BJ (cell line): ENCODE data around the gene CEP164. TPM values are rescaled to one million over a fixed set of nuclear protein-coding genes. Genes with fewer than 3 reads are reported as not detected.
"Not testable (repeated sequence)": the region's sequence is repeated elsewhere in the genome, so short reads cannot be mapped to it uniquely, and the experiment has no call there.

Source experiments
- CTCF ChIA-PET: fragments of 350-600 bp; formaldehyde crosslinking; extraction: SDS; loops from one replicate; lab custom pipeline; 2021; ENCODE audit warnings: antibody characterized with exemption, inconsistent platforms; lab: Yijun Ruan, JAX
- POLR2A ChIA-PET: fragments of 300-600 bp; sonication (Branson Sonifier 250); formaldehyde crosslinking; extraction: SDS; loops from one replicate; lab custom pipeline; 2021; ENCODE audit warnings: antibody characterized with exemption; lab: Charles Lee
- DNase-seq: peaks from one replicate; pipeline ENCODE4 v3.0.0-alpha.2; 2011; ENCODE audit warnings: low read depth
- H3K27me3 ChIP-seq: 2 replicates; pipeline ENCODE4 v1.6.0; 2011; ENCODE audit warnings: low read length; ENCODE audit not compliant: control insufficient read depth, insufficient read depth
- H3K36me3 ChIP-seq: 2 replicates; pipeline ENCODE4 v1.5.1; 2011; ENCODE audit warnings: low read length; ENCODE audit not compliant: control insufficient read depth, insufficient read depth
- H3K4me3 ChIP-seq: 2 replicates; pipeline ENCODE4 v1.5.1; 2011; ENCODE audit warnings: low read depth, mild to moderate bottlenecking, control low read depth, low read length
- polyA plus RNA-seq: library from polyadenylated mRNA; depleted of rRNA; stranded (reverse); fragments of >200 nt; gene quantifications from 2 replicates; pipeline ENCODE4 v1.2.3, GENCODE V29; 2011
- TF ChIP-seq, protein P1 (sequence below): IDR thresholded peaks from 2 replicates; pipeline ENCODE4 v1.5.1; 2011; ENCODE audit warnings: low read depth, mild to moderate bottlenecking, control low read depth, inconsistent platforms, low read length, moderate library complexity; ENCODE audit not compliant: insufficient read depth

CEP164 gene
- polyA plus RNA-seq, 1 experiment: 27.4 TPM

DNA sequence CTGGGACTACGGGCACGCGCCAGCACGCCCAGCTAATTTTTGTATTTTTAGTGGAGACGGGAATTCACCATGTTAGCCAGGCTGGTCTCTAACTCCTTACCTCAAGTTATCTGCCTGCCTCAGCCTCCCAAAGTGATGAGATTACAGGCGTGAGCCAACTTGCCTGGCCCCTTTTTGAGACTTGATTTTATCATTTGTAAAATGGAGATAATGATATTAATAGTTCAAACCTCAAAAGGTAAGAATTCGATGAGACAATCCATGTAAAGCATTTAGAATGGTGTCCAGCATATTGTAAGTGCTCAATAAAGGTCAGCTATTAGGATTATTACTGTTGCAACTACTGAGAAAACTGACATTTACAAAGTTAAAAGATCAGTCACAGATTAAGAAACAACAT, 8.9 kb upstream of the CEP164 start:
- Histone ChIP-seq H3K4me3 (no peak overlapping the region), H3K36me3 (peaks cover 1% of the 10 kb centered on the region), H3K27me3 (no peaks in the 10 kb centered on the region)
- ChIA-PET POLR2A (no interaction called here), CTCF (interaction anchor here (0.9 to 1.5 kb wide), 4 partner anchors 9 to 92 kb away, joined by 3 to 4 read pairs (median 3); partner anchors contain the start of genes CEP164 and PCSK7)
- TF ChIP-seq, protein P1, sequence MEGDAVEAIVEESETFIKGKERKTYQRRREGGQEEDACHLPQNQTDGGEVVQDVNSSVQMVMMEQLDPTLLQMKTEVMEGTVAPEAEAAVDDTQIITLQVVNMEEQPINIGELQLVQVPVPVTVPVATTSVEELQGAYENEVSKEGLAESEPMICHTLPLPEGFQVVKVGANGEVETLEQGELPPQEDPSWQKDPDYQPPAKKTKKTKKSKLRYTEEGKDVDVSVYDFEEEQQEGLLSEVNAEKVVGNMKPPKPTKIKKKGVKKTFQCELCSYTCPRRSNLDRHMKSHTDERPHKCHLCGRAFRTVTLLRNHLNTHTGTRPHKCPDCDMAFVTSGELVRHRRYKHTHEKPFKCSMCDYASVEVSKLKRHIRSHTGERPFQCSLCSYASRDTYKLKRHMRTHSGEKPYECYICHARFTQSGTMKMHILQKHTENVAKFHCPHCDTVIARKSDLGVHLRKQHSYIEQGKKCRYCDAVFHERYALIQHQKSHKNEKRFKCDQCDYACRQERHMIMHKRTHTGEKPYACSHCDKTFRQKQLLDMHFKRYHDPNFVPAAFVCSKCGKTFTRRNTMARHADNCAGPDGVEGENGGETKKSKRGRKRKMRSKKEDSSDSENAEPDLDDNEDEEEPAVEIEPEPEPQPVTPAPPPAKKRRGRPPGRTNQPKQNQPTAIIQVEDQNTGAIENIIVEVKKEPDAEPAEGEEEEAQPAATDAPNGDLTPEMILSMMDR: no peak
- DNase-seq: no peak

DNA sequence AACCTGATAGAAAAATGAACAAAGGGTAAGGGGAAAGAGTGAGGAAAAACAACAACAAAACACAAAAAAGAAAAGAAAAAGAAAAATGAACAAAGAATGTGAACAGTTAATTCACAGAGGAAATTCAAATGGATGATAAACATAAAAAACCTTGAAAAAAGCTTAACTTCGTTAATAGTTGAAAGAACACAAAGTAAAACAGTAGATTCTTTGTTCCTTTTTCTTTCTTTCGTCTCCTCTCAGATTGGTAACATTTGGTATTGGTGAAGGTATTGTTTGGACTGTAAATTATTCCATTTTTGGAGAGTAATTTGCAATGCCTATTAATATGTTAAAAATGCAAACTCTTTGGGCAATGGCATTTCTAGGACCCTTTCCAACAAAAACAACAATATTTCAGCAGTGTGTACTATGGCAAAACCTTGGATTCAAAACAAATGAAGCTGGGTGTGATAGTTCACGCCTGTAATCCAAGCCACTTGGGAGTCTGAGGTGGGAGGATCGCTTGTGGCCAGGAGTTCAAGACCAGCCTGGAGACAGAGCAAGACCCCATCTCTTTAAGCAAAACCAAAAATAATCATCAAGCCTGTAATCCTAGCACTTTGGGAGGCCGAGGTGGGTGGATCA, 8.3 kb upstream of the CEP164 start:
- TF ChIP-seq, protein P1: no peak
- POLR2A ChIA-PET: interaction anchor here (0.5 kb wide), 1 partner anchor 34 kb away, joined by 3 read pairs; no protein-coding TSS in a partner anchor
- Histone ChIP-seq H3K4me3 (no peak overlapping the region), H3K36me3 (no peaks in the 10 kb centered on the region), H3K27me3 (no peaks in the 10 kb centered on the region)
- CTCF ChIA-PET: interaction anchor here (0.9 to 1.5 kb wide), 4 partner anchors 8 to 93 kb away, joined by 3 to 4 read pairs (median 3); partner anchors contain the start of genes CEP164 and PCSK7
- DNase-seq: no peak

DNA sequence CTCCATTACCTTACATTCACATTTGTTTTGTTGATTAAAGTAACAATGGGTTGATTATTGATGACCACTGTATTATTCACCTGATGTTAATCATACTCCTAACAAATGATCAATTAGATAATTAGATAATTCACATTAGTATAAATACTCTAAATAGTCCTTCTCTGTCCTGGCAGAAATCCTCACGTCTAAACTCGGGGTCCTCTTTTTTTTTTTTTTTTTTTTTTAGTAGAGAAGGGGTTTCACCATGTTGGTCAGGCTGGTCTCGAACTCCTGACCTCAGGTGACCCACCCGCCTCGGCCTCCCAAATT, 443 bp upstream of the CEP164 start:
- CTCF ChIA-PET: interaction anchor here (1.1 to 1.4 kb wide), 2 partner anchors 8 to 29 kb away, joined by 3 read pairs; no protein-coding TSS in a partner anchor
- H3K27me3 ChIP-seq, POLR2A ChIA-PET, DNase-seq, H3K36me3 ChIP-seq: not testable (repeated sequence)
- H3K4me3 ChIP-seq: peak overlapping the region; percentile 62

DNA sequence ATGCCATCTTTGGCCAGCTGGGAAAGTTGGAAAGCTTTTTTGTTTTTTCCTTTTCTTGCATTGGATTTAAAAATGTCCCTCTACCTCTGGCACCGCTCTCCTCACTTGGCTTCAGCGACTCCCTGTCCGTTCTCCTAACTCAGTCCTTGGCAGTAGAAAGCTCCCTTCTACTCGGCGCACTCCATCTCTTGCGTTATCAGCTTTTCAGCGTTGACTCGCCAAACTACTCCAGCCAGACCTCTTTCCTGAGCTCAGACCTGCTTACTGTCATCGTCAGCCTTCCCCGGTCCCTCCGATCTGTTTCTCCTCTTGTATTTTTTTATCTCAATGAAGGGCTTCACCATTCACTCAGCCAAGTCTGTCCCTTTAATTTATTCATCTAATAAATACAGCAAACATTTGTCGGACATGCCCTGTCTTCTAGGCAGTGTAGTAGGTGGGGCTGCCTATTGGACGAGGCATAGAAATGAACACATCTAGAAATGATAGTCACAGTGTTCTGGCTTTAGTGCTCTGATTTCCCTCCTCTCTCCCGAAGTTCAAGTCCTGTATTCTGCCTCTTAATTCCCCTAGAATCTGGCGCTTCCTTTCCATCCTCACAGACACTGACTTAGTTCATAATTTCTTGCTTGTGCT, 839 bp downstream of the CEP164 start:
- peak; percentile 18 for DNase-seq

DNA sequence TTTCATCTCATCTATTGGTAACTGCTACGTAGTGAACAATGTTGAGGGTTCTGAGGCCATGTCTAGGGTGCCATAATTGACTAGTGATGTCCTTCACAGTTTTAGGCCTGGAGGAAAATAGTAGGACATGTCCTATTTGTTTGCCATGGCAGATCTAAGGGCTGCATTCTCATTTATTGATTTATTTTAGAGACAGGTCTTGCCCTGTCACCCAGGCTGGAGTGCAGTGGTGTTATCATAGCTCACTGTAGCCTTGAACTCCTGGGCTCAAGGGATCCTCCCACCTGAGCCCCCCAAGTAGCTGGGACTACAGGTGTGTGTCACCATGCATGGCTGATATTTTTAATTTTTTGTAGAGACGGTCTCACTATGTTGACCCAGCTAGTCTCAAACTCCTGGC, 5.2 kb downstream of the CEP164 start:
- CTCF ChIA-PET: interaction anchor here (1.7 kb wide), 1 partner anchor 102 kb away, joined by 3 read pairs; no protein-coding TSS in a partner anchor
- POLR2A ChIA-PET: no interaction called here
- DNase-seq: no peak
- Histone ChIP-seq H3K36me3 (peaks cover 8% of the 10 kb centered on the region), H3K4me3 (no peak overlapping the region), H3K27me3 (no peaks in the 10 kb centered on the region)
- TF ChIP-seq, protein P1: no peak

More for the DNA sequence above, 839 bp downstream of the CEP164 start:
- ChIA-PET POLR2A (interaction anchor here (0.8 kb wide), 1 partner anchor 13 kb away, joined by 4 read pairs; the partner anchor contains the start of gene BACE1), CTCF (interaction anchor here (0.7 to 1.6 kb wide), 6 partner anchors 8 to 102 kb away, joined by 3 to 5 read pairs (median 3); no protein-coding TSS in a partner anchor)
- Histone ChIP-seq H3K27me3 (no peaks in the 10 kb centered on the region), H3K4me3 (peak overlapping the region; percentile 62), H3K36me3 (no peaks in the 10 kb centered on the region)
- TF ChIP-seq, protein P1: no peak
